Endothelial cell of umbilical vein (primary cell): ENCODE measurements around the gene OSBPL6. TPM values are rescaled to one million over a fixed set of nuclear protein-coding genes. Genes with fewer than 3 reads are reported as not detected.
A peak's percentile ranks its signal among the peaks of the same experiment; 100 is the strongest.

Experiments used
- BruUV-seq: library from RNA; stranded (reverse); fragments of 400-500 nt; replicated peaks from 2 replicates; lab custom pipeline; 2021; lab: Mats Ljungman, UMichigan
- CTCF ChIA-PET: fragments of 300-600, 350-600 bp; sonication (Branson Sonifier 250); formaldehyde crosslinking; loops from one replicate; lab custom pipeline; 2021; ENCODE audit warnings: antibody characterized with exemption, inconsistent platforms; lab: Charles Lee
- POLR2A ChIA-PET: fragments of 300-600, 350-600 bp; sonication (Branson Sonifier 250); formaldehyde crosslinking; loops from one replicate; lab custom pipeline; 2021; ENCODE audit warnings: antibody characterized with exemption, inconsistent platforms; lab: Charles Lee
- DNase-seq: peaks from one replicate; pipeline ENCODE4 v3.0.0-alpha.2; 2011; ENCODE audit warnings: low read depth, low spot score
- FAIRE-seq: peaks from 2 replicates; lab custom pipeline; 2011; peaks lifted over from hg19 to GRCh38; lab: Jason Lieb, UNC
- H2AFZ ChIP-seq: 2 replicates; pipeline ENCODE4 v1.6.0; 2012; ENCODE audit warnings: low read depth, low read length, control low read depth, inconsistent platforms
- H3K27ac ChIP-seq: 2 replicates; pipeline ENCODE4 v1.5.1; 2011; ENCODE audit warnings: low read depth, mild to moderate bottlenecking, control low read depth, low read length, moderate library complexity; ENCODE audit not compliant: insufficient read depth
- H3K27me3 ChIP-seq, 2 experiments: 2 replicates each; pipeline versions ENCODE4 v1.6.0 to v1.6.1; 2011; ENCODE audit warnings: low read length in 2 of 2, mixed read lengths in 1 of 2; ENCODE audit not compliant: control insufficient read depth in 2 of 2, insufficient read depth in 2 of 2
- H3K36me3 ChIP-seq, 2 experiments: 2 replicates in 1 of 2; 3 replicates in 1 of 2; pipeline ENCODE4 v1.5.1; 2011; ENCODE audit warnings: low read length in 2 of 2, mild to moderate bottlenecking in 1 of 2, moderate library complexity in 1 of 2; ENCODE audit not compliant: control insufficient read depth in 2 of 2, insufficient read depth in 2 of 2; ENCODE audit errors: extremely low read depth in 1 of 2
- H3K4me1 ChIP-seq: 3 replicates; pipeline ENCODE4 v1.5.1; 2011; ENCODE audit warnings: mild to moderate bottlenecking, low read length; ENCODE audit not compliant: control insufficient read depth, insufficient read depth; ENCODE audit errors: extremely low read depth
- H3K4me2 ChIP-seq: 2 replicates; pipeline ENCODE4 v1.6.1; 2011; ENCODE audit warnings: low read length, control low read depth, mixed read lengths; ENCODE audit not compliant: insufficient read depth
- H3K4me3 ChIP-seq, 3 experiments: fragments of 200-600 bp in 1 of 3; sonication (generic), shearing (Covaris generic) in 1 of 3; replicated peaks in 1 of 3; 2 replicates each; pipeline ENCODE4 v1.5.1; 2011 to 2016; ENCODE audit warnings: control low read depth in 3 of 3, low read length in 3 of 3, mild to moderate bottlenecking in 2 of 3, inconsistent platforms in 1 of 3, low read depth in 1 of 3, moderate library complexity in 1 of 3; ENCODE audit not compliant: insufficient read depth in 1 of 3
- H3K79me2 ChIP-seq: 2 replicates; pipeline ENCODE4 v1.6.0; 2012; ENCODE audit warnings: low read length, inconsistent platforms; ENCODE audit not compliant: control insufficient read depth, insufficient read depth
- H3K9ac ChIP-seq: replicated peaks from 2 replicates; pipeline ENCODE3; 2011; ENCODE audit warnings: low read length, control low read depth; ENCODE audit not compliant: insufficient read depth; ENCODE audit errors: extremely low read depth
- H3K9me1 ChIP-seq: replicated peaks from 3 replicates; pipeline ENCODE4 v1.6.0; 2011; ENCODE audit warnings: mild to moderate bottlenecking, low read length; ENCODE audit not compliant: control insufficient read depth, insufficient read depth; ENCODE audit errors: extremely low read depth
- H3K9me3 ChIP-seq: replicated peaks from 2 replicates; pipeline ENCODE4 v1.5.1; 2012; ENCODE audit warnings: low read length, inconsistent platforms; ENCODE audit not compliant: control insufficient read depth, insufficient read depth
- H4K20me1 ChIP-seq: replicated peaks from 2 replicates; pipeline ENCODE3; 2011; ENCODE audit warnings: mild to moderate bottlenecking, low read length; ENCODE audit not compliant: control insufficient read depth, insufficient read depth; ENCODE audit errors: extremely low read depth
- CTCF ChIP-seq, 2 donors: IDR thresholded peaks; 1 replicate in 1 of 2; 2 replicates in 1 of 2; pipeline ENCODE4 v1.5.1; 2011; ENCODE audit warnings: low read length in 2 of 2, mild to moderate bottlenecking in 2 of 2, moderate library complexity in 2 of 2, control low read depth in 1 of 2, inconsistent platforms in 1 of 2, low read depth in 1 of 2; ENCODE audit not compliant: insufficient read depth in 1 of 2; ENCODE audit errors: extremely low read depth in 1 of 2
- EZH2 ChIP-seq: IDR thresholded peaks from 2 replicates; pipeline ENCODE4 v1.6.1; 2012; ENCODE audit warnings: borderline replicate concordance, low read depth, mild to moderate bottlenecking, moderate library complexity, low read length, inconsistent platforms; ENCODE audit not compliant: severe bottlenecking
- FOS ChIP-seq: IDR thresholded peaks from 2 replicates; pipeline ENCODE4 v1.6.1; 2011; ENCODE audit warnings: mild to moderate bottlenecking, low read length, moderate library complexity, borderline replicate concordance; ENCODE audit not compliant: insufficient read depth
- GATA2 ChIP-seq: IDR thresholded peaks from 2 replicates; pipeline ENCODE4 v1.7.0; 2011; ENCODE audit warnings: low read depth, mild to moderate bottlenecking, moderate library complexity, mixed read lengths, low read length; ENCODE audit not compliant: insufficient read length, insufficient read depth
- JUN ChIP-seq: IDR thresholded peaks from 2 replicates; pipeline ENCODE4 v1.6.1; 2011; ENCODE audit warnings: borderline replicate concordance, low read depth; ENCODE audit not compliant: insufficient read length, insufficient read depth
- MAX ChIP-seq: IDR thresholded peaks from 2 replicates; pipeline ENCODE4 v1.6.1; 2011; ENCODE audit not compliant: insufficient read depth, insufficient read length
- MYC ChIP-seq: IDR thresholded peaks from one replicate; pipeline ENCODE4 v1.6.1; 2011; ENCODE audit warnings: mild to moderate bottlenecking, low read depth, low read length
- POLR2A ChIP-seq: IDR thresholded peaks from 2 replicates; pipeline ENCODE4 v1.6.1; 2012; ENCODE audit warnings: low read depth, mild to moderate bottlenecking, control low read depth, low read length
- POLR2AphosphoS5 ChIP-seq: IDR thresholded peaks from 2 replicates; pipeline ENCODE4 v1.6.1; 2012; ENCODE audit warnings: low read depth, mild to moderate bottlenecking, control low read depth, low read length, moderate library complexity; ENCODE audit not compliant: insufficient read depth
- dilution Hi-C: fragments of 300-500 bp; cut with MboI; formaldehyde crosslinking; loops from one replicate; pipeline ENCODE4 v1.15.0; 2019; ENCODE audit warnings: low sequenced_read_pairs; ENCODE audit not compliant: extremely low pct_ligation_motif_present
- intact Hi-C: fragments of 100-400 bp; cut with micrococcal nuclease; formaldehyde crosslinking; loops from one replicate; pipeline ENCODE4 v1.10.0; 2022
- polyA plus RNA-seq, 4 experiments: library from polyadenylated mRNA; depleted of rRNA in 3 of 4; stranded (reverse) in 3 of 4; unstranded in 1 of 4; fragments of >200 nt; gene quantifications; 2 replicates each; pipeline versions ENCODE4 v1.2.1 to v1.2.3, GENCODE V29; 2011 to 2012; ENCODE audit warnings: missing spikeins in 1 of 4
- total RNA-seq: library from RNA; stranded (reverse); gene quantifications from 2 replicates; pipeline ENCODE4 v1.2.3, GENCODE V29; 2021

The OSBPL6 gene
- total and polyA plus RNA-seq, 2 donors (not counting 3 experiments of a cell fraction or from before 2014, with no cell fraction given) = 1.5 to 2.3 TPM

- POLR2A ChIA-PET = no interaction called here
- Histone ChIP-seq H3K9me3 (no peaks in the 10 kb centered on the region), H2AFZ (peak overlapping the region; percentile 3), H3K36me3 (no peaks in the 10 kb centered on the region), H3K27ac (no peak overlapping the region), H3K9ac (no peak overlapping the region), H3K4me1 (peaks cover 24% of the 10 kb centered on the region), H3K9me1 (no peaks in the 10 kb centered on the region), H3K4me3 (no peak overlapping the region), H3K27me3 (peaks cover 0 to 4% of the 10 kb centered on the region in 2 experiments), H4K20me1 (no peaks in the 10 kb centered on the region), H3K4me2 (no peak overlapping the region), H3K79me2 (no peaks in the 10 kb centered on the region)
- FAIRE-seq (no peak), DNase-seq (peak; percentile 31)
- dilution Hi-C loops (no loop called here), intact Hi-C loops (no loop called here)
- TF ChIP-seq MAX = no peak
- TF ChIP-seq GATA2 = no peak
- TF ChIP-seq FOS = no peak
- CTCF ChIA-PET = interaction anchor here (1.0 to 1.5 kb wide), 5 partner anchors 9 to 132 kb away, joined by 3 to 6 read pairs (median 4); no protein-coding TSS in a partner anchor
- BruUV-seq = no TSS peak
These were observed 87.9 kb downstream of the OSBPL6 start for GRCh38 chr2:178282075-178282815.

GRCh38 chr2:178283341-178283918 lies 89.1 kb downstream of the OSBPL6 start:
- Histone ChIP-seq H3K4me1 (peaks cover 32% of the 10 kb centered on the region), H3K9me3 (no peaks in the 10 kb centered on the region), H3K4me2 (no peak overlapping the region), H3K79me2 (no peaks in the 10 kb centered on the region), H3K9me1 (no peaks in the 10 kb centered on the region), H4K20me1 (no peaks in the 10 kb centered on the region), H3K27ac (no peak overlapping the region), H3K27me3 (no peaks in the 10 kb centered on the region), H3K36me3 (no peaks in the 10 kb centered on the region), H3K9ac (no peak overlapping the region), H2AFZ (no peak overlapping the region), H3K4me3 (no peak overlapping the region)
- dilution Hi-C loops = no loop called here
- DNase-seq = no peak
- intact Hi-C loops = no loop called here
- POLR2A ChIA-PET = no interaction called here
- no peak for FAIRE-seq
- no TSS peak for BruUV-seq
- CTCF ChIA-PET = interaction anchor here (1.5 kb wide), 1 partner anchor 112 kb away, joined by 3 read pairs; no protein-coding TSS in a partner anchor
- no peak for TF ChIP-seq POLR2A
- TF ChIP-seq POLR2AphosphoS5 = no peak
- TF ChIP-seq MAX = no peak
- TF ChIP-seq CTCF (IDR thresholded peaks at IDR 0.05; ENCODE audit: extremely low read depth in 1 of 2, insufficient read depth in 1 of 2, low read depth in 1 of 2, low read length in 2 of 2) = no peak
- TF ChIP-seq GATA2 = no peak
- no peak for TF ChIP-seq JUN
- no peak for TF ChIP-seq EZH2
- no peak for TF ChIP-seq MYC
- TF ChIP-seq FOS = no peak
